ENCODE results near the gene SLC8A3. TPM values are rescaled to one million over a fixed set of nuclear protein-coding genes. Genes with fewer than 3 reads are reported as not detected.

SLC8A3 gene
- total RNA-seq, 1 experiment from 2014 or later = 0.13 TPM

GRCh38 chr14:70107309-70107708 lies 81.4 kb downstream of the SLC8A3 start:
- H3K27me3 ChIP-seq (ENCODE audit: insufficient read depth, low read length) = no peaks in the 10 kb centered on the region
- H3K9ac ChIP-seq (ENCODE audit: extremely low read depth, insufficient read length, low read length) = no peak overlapping the region
- no peak overlapping the region for H2AFZ ChIP-seq (ENCODE audit: low read length)
- H3K14ac ChIP-seq (ENCODE audit: insufficient read depth, low read length) = no peak overlapping the region
- no peaks in the 10 kb centered on the region for H3K79me2 ChIP-seq (ENCODE audit: insufficient read depth, low read length)
- no peak overlapping the region for H3T11ph ChIP-seq (ENCODE audit: low read length)
- no peak overlapping the region for H3K4me2 ChIP-seq (ENCODE audit: insufficient read depth, insufficient read length, low read length)
- H2AK5ac ChIP-seq (ENCODE audit: insufficient read length, low read length) = no peak overlapping the region
- H3K56ac ChIP-seq (ENCODE audit: insufficient read length, low read depth, low read length) = no peak overlapping the region
- H4K5ac ChIP-seq (ENCODE audit: insufficient read length, low read depth, low read length) = no peak overlapping the region
- no peaks in the 10 kb centered on the region for H3K9me3 ChIP-seq (ENCODE audit: control insufficient read depth, low read depth, low read length)
- no peak overlapping the region for H3K18ac ChIP-seq (ENCODE audit: insufficient read length, low read depth, low read length)
- H3K27me3 Mint-ChIP-seq (ENCODE audit: low read depth) = peaks cover 10% of the 10 kb centered on the region
- no peaks in the 10 kb centered on the region for H4K20me1 ChIP-seq (ENCODE audit: control insufficient read depth, insufficient read depth, insufficient read length)
- no peak overlapping the region for H2BK20ac ChIP-seq (ENCODE audit: low read depth, low read length, poor library complexity, severe bottlenecking)
- H3K4me3 Mint-ChIP-seq = no peak overlapping the region
- H3K23ac ChIP-seq (ENCODE audit: insufficient read length, low read depth, low read length) = no peak overlapping the region
- WGBS (ENCODE audit: extremely low coverage, insufficient read length, low lambda C conversion rate) = no CpG with 5 or more reads among the region's 2 CpGs
- no peak for TF ChIP-seq CTCF (conservative IDR thresholded peaks at IDR 0.05)
- no peak overlapping the region for H2BK15ac ChIP-seq (ENCODE audit: low read depth, low read length)
- no peak for DNase-seq
- no peak overlapping the region for H2BK120ac ChIP-seq (ENCODE audit: low read depth, low read length, poor library complexity, severe bottlenecking)
- no peak overlapping the region for H3K27ac Mint-ChIP-seq
- no peaks in the 10 kb centered on the region for H3K4me1 ChIP-seq (ENCODE audit: insufficient read depth, low read length)
- H3K27ac ChIP-seq (ENCODE audit: insufficient read length, low read depth, low read length) = no peak overlapping the region
- no peaks in the 10 kb centered on the region for H3K4me1 Mint-ChIP-seq
- no peaks in the 10 kb centered on the region for H3K9me3 Mint-ChIP-seq
- no peak overlapping the region for H3K4ac ChIP-seq (ENCODE audit: low read depth, low read length)
- H3K79me1 ChIP-seq (ENCODE audit: insufficient read depth, low read depth, low read length, poor library complexity, severe bottlenecking) = no peaks in the 10 kb centered on the region
- H3K23me2 ChIP-seq (ENCODE audit: insufficient read length, low read depth, low read length, poor library complexity, severe bottlenecking) = no peaks in the 10 kb centered on the region
- H2BK5ac ChIP-seq (ENCODE audit: insufficient read length, low read length) = no peak overlapping the region
- no peak overlapping the region for H2BK12ac ChIP-seq (ENCODE audit: insufficient read length, low read depth, low read length)
- H4K8ac ChIP-seq (replicated peaks; ENCODE audit: insufficient read length, low read depth, low read length) = no peak overlapping the region
- H3K36me3 Mint-ChIP-seq (ENCODE audit: insufficient read depth in 1 of 3, low read depth in 3 of 3) = no peaks in the 10 kb centered on the region
- H4K91ac ChIP-seq (ENCODE audit: insufficient read length, low read depth, low read length) = no peak overlapping the region

Measured in H9 (cell line).